Measurements from ENCODE around the gene ITGB8.

Gene ITGB8

GRCh38 chr7:20328027-20328426, 2.7 kb upstream of the ITGB8 start:
- no peak for DNase-seq (ENCODE audit: extremely low spot score)
- ChIA-PET POLR2A (no interaction called here), CTCF (interaction anchor here (1.0 to 3.6 kb wide), 8 partner anchors 9 to 614 kb away, joined by 3 to 19 read pairs (median 4); no protein-coding TSS in a partner anchor)
- no peak for TF ChIP-seq CTCF (IDR thresholded peaks at IDR 0.05; ENCODE audit: control extremely low read depth, extremely low read depth, low read depth, missing control alignments)

DNA sequence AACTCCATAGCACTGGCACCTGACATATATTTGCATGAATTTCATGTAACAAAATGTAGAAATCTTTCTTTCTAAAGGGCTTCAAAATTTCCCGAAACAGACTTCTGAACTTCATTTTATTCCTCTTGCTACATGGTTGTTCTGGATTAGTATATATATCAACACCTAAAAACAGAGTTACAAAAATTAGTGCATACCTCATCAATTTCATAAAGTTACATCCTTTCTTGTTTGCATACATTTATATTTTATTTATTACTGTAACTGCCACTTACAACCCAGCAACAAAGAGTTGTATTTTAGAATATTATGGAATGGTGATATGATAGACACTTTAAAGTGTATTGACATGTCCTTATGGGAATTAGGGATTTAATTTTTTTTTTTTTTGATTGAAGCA, 2.0 kb upstream of the ITGB8 start:
- no peak for DNase-seq (ENCODE audit: extremely low spot score)
- ChIA-PET POLR2A (no interaction called here), CTCF (interaction anchor here (3.0 kb wide), 1 partner anchor 17 kb away, joined by 16 read pairs; no protein-coding TSS in a partner anchor)
- TF ChIP-seq CTCF (IDR thresholded peaks at IDR 0.05; ENCODE audit: control extremely low read depth, extremely low read depth, low read depth, missing control alignments) = no peak

- DNase-seq (ENCODE audit: extremely low spot score) = peak; percentile 67
- POLR2A ChIA-PET = interaction anchor here (1.3 to 1.9 kb wide), 2 partner anchors 30 to 110 kb away, joined by 4 to 7 read pairs; no protein-coding TSS in a partner anchor
- no peak for TF ChIP-seq CTCF (IDR thresholded peaks at IDR 0.05; ENCODE audit: control extremely low read depth, extremely low read depth, low read depth, missing control alignments)
- CTCF ChIA-PET = interaction anchor here (0.8 to 3.0 kb wide), 17 partner anchors 10 to 576 kb away, joined by 3 to 16 read pairs (median 4); no protein-coding TSS in a partner anchor
Observed at GRCh38 chr7:20329389-20330238, 1.1 kb upstream of the ITGB8 start.

- POLR2A ChIA-PET = interaction anchor here (0.9 to 1.9 kb wide), 3 partner anchors 31 to 112 kb away, joined by 4 to 7 read pairs (median 4); no protein-coding TSS in a partner anchor
- DNase-seq (ENCODE audit: extremely low spot score) = peak; percentile 52
- TF ChIP-seq CTCF (IDR thresholded peaks at IDR 0.05; ENCODE audit: control extremely low read depth, extremely low read depth, low read depth, missing control alignments) = no peak
- CTCF ChIA-PET = interaction anchor here (0.9 to 3.0 kb wide), 17 partner anchors 9 to 622 kb away, joined by 3 to 16 read pairs (median 4); partner anchors contain the start of genes MACC1 and POLR1F
Observed at GRCh38 chr7:20330928-20331909, 519 bp downstream of the ITGB8 start.

DNA sequence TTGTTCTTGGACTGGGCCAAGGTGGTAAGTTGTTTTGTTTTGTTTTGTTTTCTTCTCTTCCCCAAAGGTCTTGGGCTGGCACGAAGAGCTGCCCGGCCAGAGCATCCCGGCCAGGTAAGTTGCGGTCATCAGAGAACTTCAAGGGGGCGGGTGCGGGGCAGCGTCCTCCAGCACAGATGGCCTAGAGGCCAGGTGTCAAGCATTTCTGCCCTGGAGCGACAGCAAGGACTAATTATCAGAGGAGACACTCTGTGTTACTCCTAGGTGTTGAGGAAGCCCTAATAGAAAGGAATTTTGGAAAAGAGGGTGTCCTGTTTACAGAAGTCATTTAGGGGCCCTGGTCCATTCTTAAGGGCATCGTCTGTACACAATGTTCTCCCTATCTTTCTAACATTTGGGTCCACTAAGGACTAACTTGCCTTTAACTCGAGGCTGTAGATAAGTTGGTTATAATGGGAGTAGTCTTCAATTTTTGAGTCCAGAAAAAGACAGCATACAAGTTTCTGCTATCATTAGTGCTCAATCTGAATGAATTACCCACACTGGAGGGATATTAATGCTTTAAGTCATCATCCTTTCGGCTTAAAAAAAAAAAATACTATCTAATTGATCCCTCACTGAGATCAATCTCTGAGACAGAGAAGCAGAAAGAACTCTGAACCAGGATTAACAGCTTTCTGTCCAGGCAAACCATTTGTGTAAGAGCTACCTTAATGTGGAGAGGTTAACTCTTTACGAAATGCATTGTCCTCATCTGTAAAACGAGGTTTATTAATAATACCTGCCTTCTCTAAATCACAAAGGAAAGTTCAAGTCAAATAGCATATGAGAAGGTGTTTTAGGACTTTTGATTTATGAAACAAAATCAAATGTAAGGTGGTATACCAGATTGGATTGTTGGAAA, 1.5 kb downstream of the ITGB8 start:
- ChIA-PET CTCF (interaction anchor here (1.8 to 3.0 kb wide), 3 partner anchors 12 to 61 kb away, joined by 4 to 16 read pairs (median 5); no protein-coding TSS in a partner anchor), POLR2A (no interaction called here)

More for the DNA sequence above, 1.5 kb downstream of the ITGB8 start:
- TF ChIP-seq CTCF (IDR thresholded peaks at IDR 0.05; ENCODE audit: control extremely low read depth, extremely low read depth, low read depth, missing control alignments) = no peak
- DNase-seq (ENCODE audit: extremely low spot score) = no peak
